Colon (tissue), 2 donors: ENCODE data around the gene AICDA.
"Not testable (repeated sequence)": the region's sequence is repeated elsewhere in the genome, so short reads cannot be mapped to it uniquely, and the experiment has no call there.

Experiments used
- FAIRE-seq: peaks from 2 replicates; lab custom pipeline; 2012; peaks lifted over from hg19 to GRCh38; lab: Jason Lieb, UNC
- donor health status: control.
- donor health status: control.

Gene AICDA

DNA sequence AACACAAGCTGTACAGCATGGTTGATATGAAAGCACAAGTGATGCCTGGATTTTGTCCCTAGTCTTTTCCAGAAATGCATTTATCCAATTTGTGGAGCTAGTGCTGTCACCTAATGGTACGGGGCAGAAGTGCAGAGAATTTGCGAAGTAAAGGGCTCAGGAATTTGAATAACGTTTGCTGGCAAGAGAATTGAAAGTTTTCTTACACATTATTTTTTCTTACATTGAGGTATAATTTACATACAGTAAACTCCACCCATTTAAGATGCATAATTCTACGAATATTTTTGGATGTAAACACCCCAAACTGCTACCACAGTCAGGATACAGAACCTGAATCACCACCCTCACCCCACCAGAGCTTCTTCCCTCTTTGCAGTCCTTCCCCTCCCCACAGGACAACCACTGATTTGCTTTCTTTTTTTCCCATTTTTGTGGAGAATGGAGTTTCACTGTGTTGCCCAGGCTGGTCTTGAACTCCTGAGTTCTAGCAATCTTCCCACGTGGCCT is 3.5 kb downstream of the AICDA start:
- no peak for FAIRE-seq

DNA sequence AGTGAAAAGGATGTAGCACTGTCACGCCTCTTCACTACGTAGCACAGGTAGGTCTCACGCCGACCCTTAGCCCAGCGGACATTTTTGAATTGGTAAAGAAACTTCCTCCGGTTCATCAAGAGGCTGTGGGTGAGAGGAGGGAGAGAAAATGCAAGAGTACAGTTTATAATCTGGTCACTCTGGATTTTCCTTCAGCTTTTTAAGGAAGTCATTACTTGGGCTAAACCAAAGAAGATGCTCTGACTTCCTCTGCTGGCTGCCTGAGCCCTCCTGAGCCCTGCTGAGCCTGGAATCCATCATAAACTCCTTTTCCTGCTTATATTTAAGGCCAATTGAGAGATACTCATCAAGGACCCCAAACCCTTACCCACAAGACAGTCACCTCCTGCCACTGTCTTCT is 5.8 kb downstream of the AICDA start:
- no peak for FAIRE-seq

DNA sequence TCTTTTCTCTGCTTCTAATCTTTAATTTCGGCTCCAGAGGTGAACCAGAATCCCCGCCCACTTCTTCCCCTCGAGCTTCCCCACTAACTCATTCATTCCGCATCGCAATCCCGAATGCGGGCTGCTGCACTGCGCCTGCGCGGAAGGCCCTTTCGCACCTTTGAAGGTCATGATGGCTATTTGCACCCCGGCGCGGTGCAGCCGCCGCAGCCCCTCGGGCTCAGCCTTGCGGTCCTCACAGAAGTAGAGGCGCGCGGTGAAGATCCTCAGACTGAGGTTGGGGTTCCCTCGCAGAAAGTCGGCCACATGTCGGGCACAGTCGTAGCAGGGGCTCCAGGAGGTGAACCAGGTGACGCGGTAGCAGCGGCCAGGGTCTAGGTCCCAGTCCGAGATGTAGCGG is 7.6 kb downstream of the AICDA start:
- FAIRE-seq, result no peak

DNA sequence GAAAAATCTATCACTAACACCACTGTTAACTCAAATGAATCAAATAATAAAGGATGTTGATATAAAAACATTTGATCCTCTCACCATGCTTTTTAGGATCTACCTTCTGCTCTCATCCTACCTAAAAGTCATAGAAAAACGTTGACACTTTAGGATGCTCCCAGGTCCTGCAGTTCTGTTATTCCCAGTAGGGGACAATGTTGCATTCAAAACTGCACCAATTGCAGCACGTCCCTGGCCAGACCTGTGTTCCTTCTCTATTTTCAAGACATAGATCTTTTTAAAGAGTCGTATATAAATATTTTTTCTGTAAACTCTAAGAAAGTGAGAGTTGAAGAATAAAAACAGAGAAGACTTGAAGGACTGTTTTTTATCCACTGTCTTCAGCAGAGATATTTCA is 8.8 kb downstream of the AICDA start:
- FAIRE-seq, result no peak

DNA sequence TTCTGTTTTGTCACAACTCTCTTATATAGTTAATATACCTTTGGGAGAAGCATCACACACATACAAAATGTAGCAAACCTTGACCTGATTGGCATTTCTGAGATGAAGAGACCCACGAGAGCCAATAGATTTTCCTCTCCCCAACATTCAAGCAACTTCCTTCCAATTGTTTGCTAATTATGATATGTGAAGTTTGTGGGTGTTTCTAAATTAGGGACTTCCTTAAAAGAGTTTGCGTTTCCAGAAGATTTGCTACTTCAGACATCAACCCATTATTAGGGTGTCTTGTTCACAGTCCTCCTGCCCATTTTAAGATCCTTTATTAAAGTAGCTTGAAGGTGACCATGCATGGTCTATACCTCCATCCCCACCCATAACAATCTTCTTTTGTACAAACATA is 9.4 kb downstream of the AICDA start:
- no peak for FAIRE-seq

DNA sequence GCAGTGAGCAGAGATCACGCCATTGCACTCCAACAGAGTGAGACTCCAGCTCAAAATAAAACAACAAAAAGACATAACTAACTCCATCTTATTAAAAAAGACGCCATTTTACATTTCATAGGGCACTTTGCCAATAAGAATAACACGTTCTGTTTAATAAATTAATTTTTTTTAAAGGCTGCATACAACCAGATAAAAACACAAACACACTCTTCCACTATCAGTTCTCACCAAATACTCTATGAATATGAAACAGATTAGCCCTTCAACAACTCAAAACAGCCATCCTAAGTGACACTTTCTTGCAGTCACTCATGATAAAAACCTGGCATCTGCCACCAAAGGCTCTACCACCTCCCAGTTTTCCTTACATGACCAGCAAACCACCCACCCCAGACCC is 16.1 kb downstream of the AICDA start:
- FAIRE-seq, result no peak

DNA sequence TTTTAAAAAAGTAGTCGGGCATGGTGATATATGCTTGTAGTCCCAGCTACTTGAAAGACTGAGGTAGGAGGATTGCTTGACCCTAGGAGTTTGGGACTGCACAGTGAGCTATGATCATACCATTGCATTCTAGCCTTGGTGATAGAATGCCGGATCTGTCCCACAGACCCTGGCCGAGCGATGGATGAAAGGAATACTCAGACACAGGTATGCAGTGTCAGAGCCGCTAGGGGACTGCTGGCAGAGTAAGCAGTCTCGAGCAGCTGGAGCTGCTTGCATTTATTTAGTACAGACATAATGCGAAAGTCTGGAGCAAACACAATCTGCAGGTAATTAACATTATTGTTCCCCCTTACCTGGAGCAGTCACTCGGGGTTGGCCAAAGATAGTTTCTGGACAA is 18.6 kb downstream of the AICDA start:
- no peak for FAIRE-seq

DNA sequence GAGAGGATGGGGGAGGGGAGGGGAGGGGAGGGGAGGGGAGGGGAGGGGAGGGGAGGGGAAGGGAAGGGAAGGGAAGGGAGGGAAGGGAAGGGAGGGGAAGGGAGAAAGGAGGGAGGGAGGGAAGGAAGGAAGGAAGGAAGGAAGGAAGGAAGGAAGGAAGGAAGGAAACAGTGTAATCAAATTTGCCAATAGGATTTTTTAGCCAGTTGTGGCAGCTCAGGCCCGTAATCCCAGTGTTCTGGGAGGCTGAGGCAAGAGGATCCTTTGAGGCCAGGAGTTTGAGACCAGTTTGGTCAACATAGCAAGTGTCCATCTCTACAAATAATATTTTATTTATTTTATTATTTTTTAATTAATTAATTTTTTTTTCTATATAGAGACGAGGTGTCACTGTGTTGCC is 19.4 kb downstream of the AICDA start:
- FAIRE-seq, result no peak

DNA sequence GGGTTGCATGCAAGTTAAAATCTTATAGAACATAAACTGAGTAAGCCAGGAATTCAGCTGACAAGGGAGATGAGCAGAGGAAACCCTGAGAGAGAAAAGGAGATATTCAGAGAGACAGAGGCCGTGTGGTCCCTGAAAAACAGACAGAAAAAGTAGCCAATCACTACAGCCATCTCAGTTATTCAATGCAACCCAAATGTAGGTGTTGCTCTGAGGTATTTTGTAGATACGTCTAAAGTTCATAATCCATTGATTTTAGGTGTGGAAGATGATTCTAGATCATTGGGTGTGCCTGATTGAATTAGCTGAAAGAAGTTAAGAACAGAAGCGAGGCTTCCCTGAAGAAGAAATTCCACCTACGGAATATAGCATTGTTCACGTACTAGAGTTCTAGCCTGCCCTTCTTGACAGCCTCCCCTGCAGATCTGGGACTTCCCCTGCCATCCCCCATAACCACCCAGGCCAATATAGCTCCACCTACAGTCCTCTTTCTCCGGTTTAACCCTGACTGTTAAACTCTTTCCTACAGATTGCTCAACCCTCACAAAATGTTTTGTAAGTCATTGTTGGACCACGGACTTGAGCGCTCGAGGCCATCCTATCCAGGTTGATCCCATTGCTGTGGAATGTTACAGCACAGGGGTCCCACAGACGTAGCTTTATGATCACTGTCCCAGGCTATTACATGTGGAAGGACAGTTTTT is 21.7 kb downstream of the AICDA start:
- FAIRE-seq, result no peak

DNA sequence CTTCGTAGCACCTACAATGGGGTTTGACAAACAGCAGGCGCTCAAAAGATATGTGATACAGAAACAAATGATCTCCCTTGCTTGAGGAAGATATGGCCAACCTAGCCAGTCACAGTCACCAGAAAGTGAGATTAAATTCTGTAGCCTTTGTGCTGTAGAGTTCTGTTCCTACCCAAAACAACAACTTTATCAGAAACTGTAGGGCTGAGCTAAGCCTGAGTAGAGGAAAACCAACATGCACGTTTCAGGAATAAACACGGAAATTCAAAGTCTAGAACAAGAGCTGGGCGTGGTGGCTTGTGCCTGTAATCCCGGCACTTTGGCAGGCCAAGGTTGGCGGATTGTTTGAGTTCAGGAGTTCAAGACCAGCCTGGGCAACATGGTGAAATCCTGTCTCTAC is 23.0 kb downstream of the AICDA start:
- no peak for FAIRE-seq

DNA sequence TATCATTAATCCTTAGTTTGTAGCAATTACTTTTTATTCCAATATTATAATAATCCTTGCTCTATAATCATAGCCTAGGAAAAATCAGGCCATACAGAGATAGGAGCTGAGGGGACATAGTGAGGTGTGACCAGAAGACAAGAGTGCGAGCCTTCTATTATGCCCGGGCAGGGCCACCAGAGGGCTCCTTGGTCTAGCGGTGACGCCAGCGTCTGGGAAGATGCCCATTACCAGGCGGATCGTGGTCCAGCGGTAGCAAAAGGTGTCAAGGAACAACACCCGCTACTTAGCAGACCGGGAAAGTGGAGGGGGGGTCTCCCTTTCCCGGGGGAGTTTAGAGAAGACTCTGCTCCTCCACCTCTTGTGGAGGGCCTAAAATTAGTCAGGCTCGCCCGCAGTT is 28.2 kb downstream of the AICDA start:
- FAIRE-seq, result not testable (repeated sequence)

DNA sequence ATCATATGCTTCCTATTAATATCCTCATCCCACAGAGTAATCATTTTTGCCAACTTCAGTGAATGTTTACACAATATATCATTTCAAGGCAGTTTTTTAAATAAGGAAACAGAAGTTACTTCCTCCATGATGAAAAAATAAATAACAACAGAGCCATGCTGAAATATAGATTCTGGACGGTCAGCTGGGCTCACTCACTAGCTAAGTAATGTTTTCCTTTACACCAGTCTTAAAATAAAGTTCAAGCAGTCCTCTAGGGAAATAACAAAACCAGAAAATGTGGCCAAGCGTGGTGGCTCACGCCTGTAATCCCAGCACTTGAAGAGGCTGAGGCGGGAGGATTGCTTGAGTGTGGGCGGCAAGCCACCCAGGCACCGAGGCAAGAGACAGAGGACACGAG is 28.7 kb downstream of the AICDA start:
- FAIRE-seq, result no peak

DNA sequence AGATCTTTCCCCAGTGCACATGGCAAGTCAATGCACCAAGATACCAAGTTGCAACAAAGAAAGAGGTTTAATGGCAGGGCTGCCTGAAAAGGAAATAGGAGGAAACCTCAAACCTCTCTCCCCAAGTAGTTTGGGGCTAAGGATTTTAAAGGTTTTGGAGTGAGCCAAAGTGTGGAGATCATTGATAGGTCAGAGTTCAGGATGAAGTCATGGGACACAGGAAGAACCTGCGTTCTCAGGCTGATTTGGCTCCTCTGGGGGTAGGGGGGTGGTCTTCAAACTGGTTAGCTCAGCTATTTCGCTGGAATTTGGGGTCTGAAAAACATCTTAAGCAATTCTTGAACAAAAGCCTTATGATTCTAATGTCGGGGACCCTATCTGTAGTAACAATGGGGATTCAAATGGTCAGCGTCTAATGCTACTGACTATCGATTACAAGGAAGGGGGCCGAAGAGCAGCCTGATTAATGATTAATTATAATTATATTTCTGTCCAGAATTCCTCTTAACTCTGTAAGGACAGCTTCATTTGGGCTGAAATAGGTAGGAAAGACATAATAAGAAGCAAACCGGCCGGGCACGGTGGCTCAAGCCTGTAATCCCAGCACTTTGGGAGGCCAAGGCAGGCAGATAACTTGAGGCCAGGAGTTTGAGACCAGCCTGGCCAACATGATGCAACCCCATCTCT is 31.4 kb downstream of the AICDA start:
- FAIRE-seq, result no peak

DNA sequence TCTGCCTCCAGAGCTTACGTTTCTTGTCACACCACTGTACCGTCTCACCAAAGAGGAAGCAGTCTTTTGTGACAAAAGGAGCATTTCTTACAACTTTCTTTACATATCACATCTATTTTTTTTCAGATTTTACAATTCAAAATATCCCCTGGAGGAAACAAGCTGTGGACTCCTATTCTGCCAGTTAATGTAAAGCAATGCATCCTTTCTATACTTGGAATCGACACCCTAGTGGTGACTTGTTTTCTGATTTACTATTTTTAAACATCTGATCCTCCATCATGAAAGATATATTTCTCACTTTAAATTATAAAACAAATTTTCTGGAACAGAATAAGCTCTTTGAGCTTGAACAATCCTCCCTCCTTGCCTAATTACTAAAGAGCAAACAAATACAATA is 34.8 kb downstream of the AICDA start:
- no peak for FAIRE-seq

DNA sequence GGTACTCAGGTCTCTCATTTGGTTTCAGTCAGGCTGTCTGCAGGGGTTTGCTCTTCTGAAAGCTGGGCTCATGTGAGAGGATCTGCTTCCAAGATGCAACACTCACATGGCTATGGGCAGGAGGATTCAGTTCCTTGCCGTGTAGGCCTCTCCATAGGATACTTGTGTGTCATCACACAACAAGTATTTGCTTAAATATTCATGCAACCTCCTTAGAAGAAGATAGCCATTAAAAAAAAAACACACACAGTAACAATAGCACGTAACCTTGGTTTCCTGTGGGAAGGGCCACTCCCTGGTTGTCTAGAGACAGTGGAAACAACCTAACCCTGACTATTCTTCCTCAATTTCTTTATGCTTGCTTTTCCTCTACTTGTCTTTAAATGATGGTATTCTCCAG is 40.2 kb downstream of the AICDA start:
- FAIRE-seq, result no peak

DNA sequence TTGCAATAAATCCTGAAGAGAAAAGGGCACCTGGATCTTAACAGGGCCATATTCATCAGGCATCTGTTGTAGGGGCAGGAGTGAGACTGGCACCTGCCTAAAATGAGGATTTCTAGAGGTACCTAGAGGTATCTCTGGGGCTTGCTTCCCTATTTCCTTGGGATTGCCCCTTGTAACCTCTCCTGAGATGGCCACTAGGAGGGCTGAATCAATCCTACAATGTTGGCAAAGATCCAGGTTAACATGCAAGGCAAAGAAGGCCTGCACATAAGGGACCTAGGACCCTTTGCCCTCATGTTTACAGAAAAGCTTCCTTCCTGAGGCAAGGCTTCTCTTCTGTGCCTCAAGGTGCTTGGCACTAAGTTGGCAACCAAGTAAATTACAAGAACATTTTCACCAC is 46.1 kb downstream of the AICDA start:
- no peak for FAIRE-seq

DNA sequence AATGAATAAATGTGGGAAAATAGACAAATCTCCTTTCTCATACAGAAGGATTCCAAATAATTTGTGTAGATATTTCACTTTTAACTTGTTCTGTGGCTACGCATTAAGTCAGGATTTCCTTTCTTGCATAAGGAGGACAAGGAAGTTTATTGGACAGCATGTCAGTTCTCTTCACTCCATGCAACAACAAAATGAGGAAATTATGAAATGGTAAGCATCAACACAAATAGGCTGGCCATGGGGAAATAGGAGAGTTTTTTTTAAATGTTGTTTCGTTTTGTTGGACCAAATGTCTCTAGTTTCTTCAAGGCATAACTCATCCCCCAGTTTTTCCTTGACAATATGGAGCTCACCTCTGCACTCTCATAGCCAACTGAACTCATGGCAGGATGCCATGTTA is 46.6 kb downstream of the AICDA start:
- not testable (repeated sequence) for FAIRE-seq

DNA sequence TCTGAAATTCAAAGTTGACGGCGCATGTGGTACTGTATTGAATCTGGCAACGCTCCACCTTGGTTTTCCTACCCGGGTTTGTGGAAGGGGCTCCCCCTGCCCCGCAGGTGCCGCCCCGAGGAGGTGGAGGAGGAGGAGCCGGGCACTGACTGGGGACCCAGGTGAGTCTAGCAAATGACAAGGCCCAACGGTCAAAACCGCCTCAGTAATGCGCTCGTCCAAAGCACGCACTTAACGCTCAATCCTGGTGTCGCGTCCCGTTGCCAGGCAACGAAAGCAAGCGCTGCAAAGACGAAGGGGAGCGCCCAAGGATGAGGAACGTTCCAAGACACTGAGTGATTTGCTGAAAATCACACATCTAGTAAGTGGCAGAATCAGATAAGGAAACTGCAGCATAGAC is 48.0 kb downstream of the AICDA start:
- no peak for FAIRE-seq

DNA sequence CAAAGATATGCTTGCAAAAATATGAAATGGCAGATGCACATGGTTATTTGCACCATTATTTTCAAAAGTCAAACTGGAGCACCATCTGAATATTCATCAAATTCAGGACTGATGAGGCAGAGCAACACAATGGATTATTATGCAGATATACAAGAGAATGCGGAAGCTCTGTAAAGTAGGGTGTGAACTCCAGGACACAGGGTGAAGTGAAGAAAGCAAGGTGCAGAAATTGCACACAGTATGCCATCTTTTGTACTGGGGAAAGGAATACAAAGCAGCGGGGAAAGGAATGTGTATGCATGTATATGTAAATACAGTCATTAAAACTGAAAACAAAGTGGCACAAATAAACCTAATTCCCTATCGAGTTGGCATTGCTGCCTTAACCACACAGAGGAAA is 49.3 kb downstream of the AICDA start:
- FAIRE-seq, result no peak

DNA sequence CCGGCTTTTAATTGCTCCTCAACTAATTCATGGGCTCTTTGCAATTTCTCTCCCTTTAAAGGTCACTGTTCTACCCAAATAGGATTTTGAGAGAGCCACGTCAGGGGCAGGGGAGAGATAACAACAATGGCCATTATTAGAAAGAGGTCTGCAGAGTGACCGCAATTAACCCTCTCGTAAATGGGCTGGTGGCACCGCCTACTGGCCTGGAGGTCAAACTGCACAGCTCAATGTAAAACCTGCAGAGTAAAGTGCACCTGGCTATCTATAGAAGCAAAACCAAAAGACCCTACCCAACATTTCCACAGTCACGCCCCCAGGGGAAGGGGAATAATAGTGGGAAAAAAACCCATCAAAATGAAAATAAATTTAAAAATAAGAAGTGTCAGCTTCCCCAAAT is 50.3 kb downstream of the AICDA start:
- FAIRE-seq, result no peak

DNA sequence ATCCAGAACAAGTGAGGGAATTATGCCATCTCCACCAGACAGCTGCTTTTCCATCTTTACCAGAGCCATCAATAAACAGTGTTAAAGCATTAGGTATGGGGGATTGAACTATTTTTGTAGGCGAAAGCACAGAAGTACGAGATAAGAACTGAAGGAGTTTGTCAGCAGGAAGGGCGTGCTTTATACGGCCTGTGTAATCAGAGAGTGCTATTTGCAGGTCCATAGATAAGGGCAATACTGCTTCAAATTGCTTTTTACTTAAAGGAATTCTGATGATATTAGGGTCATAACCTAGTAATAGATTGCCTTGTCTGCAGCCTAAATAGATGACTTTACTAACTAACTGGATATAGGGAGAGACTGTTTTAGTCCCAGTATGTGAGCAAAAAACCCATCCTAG is 51.6 kb downstream of the AICDA start:
- no peak for FAIRE-seq

DNA sequence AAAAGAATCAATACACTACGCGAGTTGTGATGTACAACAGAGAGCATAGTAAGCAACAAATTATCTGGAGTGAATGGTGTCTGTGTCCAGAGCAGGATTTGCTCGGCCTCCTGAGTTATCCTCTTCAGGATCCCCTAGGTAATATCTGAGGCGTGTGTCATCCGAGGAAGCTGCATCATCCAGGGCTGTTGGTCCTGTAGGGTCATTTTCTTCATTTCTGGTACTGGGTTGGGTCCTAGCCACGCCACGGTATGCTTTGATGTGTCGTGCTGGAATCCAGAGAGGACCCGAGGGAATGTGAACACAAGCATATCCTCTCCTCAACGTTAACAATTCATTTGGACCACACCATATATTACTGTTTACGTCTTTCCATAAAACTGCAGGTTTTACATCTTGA is 53.0 kb downstream of the AICDA start:
- no peak for FAIRE-seq

DNA sequence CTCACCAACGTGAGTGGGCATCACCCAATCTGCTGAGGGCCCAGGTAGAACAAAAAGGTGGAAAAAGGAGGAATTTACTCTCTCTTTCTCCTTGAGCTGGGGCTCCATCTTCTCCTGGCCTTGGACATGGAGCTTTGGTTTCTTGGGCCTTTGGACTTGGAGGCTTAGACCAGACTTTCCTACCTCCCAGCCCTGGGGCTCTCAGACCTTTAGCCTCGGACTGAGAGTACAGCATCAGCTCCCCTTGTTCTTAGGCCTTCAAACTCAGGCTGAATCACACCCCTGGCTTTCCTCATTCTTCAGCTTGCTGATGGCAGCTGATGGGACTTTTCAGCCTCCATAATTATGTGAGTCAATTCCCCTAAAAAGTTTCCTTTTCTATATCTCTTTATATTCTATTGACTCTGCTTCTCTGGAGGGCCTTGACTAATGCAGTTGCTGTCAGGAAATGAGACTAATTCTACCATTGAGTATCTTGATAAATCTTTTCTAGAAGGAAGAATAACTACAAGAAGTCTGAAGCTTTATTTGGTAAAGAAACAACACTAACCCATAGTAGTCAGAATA is 56.0 kb downstream of the AICDA start:
- no peak for FAIRE-seq
